GM18861 (cell line): ENCODE data around the gene TAC3.
"Not testable (repeated sequence)": the region's sequence is repeated elsewhere in the genome, so short reads cannot be mapped to it uniquely, and the experiment has no call there.

Source experiments
- ATAC-seq: cut with Tn5 transposase; IDR thresholded peaks from one replicate; pipeline ENCODE4 v1.9.1; 2021; ENCODE audit not compliant: unreplicated experiment

Gene TAC3

DNA sequence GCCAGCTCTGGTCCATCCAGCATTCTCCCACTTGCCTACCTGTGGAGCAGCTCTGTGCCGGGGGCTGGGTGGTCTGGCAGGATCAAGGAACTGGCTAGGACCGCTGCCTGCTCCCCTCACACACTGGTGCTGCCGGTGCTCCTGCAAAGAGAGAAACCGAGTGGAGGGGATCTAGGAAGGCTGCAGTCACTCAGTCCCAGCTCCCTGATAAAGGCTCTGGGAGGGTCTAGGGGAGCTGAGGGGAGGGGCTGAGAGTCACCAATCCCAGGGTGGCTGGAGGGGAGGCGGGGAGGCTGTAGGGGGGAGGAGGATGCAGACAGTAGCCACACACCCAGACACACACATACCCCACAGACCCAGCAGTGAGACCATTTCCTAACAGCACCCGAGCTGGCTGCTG lies at the start of gene TAC3:
Gene TAC3, minus strand, starts transcription at position 182 of the 400 bp plus-strand sequence. CDS start 732 bp downstream, outside the sequence.
- ATAC-seq: no peak

DNA sequence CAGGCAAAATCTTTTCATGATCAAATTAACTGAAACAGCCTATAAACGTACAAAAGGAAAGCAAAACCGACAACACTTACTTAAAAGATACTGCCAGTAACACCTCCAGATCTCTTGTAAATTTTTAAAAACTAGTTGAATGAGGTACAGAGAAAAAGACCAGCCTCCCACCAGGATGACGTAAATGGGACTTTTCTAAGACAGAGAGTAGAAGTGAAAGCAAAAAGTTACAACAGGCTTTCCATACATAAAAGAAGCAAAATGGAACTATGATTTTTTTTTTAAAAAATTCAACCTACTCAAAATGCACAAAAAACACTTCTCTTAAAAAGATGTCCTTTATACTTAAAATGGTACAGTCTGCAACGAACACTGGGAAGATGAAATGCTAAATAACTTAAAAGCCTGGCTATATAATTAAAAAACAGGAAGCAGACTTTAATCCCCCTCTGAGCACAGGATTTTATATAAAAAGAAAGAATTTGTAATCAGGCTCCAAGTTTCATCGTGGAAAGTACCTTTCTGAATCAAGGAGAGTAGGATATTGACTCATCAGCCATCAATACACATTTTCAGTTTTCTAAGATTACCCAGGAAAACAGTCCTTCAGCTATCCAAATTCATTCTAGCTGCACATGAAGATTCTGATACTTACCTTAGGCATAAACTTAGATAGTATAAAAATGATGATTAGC lies 47.8 kb upstream of the TAC3 start:
- ATAC-seq: peak; percentile 71

DNA sequence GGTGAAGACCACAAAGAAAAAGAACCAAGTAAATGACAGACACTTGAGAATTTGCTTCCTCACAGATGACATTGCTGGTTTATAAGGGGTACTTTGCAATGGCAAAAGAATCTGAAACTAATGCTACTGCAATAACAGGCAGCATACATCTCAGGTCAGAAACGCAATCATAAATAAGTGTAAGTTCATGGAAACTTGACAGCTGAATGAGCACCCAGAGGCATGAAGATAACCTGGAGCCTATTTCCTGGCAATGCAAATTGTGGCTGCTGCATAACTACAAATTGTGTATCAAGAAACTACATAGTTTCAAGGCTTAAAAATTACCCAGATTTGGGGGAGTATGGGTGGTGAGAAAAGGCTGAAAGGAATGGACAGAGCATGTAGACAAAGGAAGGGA lies 42.1 kb upstream of the TAC3 start:
- ATAC-seq: peak; percentile 62

DNA sequence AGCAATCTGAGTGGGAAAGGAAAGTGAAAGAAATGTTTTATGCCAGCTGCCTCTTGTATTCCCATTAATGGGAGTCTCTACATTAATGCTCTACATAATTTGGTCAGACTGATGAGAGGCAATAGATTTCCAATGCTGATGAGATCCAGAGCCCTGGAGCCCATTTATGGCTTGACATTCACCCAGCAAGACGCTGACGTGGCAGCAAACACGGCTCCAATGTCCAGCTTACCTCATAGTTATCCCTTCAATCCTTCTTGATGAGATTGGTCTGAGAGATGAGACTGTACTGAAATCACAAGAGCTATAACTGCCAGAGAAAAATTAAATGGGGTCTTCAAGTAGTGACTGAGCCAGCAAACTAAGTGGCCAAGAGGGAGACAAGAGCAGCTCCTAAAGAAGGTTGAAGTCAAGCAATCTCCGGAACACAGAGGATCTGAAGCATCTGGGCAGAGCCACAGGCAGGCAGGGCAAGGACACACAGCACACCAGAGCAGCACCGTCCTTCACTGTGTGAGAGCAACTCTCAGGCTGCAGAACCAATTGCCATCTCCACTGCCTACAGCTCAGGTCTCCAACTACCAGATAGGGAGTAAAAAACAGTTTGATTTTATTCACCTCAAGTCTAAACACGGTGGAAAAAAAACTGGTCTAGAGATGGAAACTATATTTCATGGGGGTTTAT lies 40.9 kb upstream of the TAC3 start:
- no peak for ATAC-seq

DNA sequence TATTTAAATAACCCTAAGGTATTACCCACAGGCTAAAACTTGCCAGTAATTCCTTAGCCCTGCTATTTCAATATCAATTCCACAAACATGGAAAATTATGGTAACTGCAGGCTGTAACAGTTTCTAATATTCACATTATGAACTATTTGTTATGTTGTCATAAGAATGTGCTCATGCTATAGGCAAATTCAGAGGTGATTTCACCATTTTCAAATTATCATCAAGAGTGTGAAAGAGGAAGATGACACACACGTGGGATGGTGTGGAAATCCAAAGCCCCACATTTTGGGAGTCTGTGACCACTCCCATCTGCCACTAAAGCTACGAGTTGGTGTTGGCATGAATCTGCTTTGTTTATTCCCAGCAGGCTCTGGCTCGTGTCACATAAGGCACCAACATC lies 39.5 kb upstream of the TAC3 start:
- ATAC-seq: no peak

DNA sequence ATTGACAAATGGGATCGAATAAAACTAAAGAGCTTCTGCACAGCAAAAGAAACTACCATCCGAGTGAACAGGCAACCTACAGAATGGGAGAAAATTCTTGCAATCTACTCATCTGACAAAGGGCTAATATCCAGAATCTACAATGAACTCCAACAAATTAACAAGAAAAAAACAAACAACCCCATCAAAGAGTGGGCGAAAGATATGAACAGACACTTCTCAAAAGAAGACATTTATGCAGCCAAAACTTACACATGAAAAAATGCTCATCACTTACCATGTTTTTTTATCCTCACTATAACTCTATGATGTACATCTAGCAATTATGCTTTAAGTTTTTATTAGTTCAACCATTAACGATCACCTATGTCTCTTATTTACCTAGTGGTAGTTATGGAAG lies 37.6 kb upstream of the TAC3 start:
- ATAC-seq: not testable (repeated sequence)

DNA sequence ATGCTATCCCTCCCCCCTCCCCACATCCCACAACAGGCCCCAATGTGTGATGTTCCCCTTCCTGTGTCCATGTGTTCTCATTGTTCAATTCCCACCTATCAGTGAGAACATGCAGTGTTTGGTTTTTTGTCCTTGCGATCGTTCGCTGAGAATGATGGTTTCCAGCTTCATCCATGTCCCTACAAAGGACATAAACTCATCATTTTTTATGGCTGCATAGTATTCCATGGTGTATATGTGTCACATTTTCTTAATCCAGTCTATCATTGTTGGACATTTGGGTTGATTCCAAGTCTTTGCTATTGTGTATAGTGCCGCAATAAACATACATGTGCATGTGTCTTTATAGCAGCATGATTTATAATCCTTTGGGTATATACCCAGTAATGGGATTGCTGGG lies 36.8 kb upstream of the TAC3 start:
- not testable (repeated sequence) for ATAC-seq

DNA sequence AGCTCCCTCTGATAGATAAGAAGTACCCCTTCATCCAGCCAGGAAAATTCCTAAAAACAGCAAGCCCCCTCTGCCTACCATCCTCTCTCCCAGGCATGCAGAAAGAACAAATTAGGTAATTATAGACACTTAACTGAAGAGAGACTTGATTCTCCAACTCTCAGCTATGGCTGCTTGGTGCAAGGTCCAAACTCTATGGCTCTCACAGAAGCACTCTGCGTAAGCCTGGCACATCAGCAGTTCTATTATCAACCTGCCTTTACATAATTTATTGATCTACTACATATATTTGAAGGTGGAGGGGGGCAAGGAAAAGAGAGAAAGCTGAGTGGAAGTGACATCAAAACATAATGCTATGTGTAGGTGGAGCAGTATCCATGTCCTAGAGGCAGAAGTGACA lies 34.7 kb upstream of the TAC3 start:
- no peak for ATAC-seq

DNA sequence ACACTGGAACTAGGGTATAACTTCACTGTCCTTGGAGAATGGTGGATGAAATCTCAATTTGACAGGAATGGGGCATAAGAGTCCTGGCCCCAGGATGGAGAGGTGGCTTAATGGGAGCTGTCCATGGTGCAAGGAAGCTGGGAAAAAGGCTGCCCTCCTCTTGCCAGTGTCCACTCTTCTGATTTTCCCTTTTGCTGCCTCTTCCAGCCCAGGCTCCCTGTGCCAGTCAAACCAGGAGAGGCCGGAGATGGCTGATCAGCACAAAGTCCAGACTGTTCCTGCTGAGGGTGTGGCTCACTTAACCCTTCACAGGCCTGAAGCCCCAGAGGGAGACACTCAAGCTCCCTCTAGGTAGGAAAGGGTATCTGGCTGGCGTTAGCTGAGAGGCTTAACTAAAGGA lies 33.6 kb upstream of the TAC3 start, which contains the start of gene MYO1A:
Gene MYO1A, minus strand, starts transcription at position 240 of the 400 bp plus-strand sequence. CDS start 1,806 bp downstream, outside the sequence.
- ATAC-seq: no peak

DNA sequence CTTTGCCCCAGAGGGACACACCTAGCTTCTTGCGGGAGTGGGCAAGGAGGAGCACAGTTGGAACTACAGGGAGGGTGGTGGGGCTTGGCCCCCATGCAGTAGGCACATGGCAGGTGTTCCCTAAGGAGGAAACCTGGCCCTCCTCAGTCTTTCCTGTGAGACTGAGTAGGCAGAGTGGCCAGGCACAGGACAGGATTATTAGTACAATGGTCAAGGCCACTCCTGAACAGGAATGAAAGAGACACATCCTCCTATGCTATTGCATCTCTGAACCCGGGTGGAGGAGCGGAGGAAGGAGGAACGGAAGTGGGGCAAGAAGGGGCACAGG lies 32.8 kb upstream of the TAC3 start:
- no peak for ATAC-seq

DNA sequence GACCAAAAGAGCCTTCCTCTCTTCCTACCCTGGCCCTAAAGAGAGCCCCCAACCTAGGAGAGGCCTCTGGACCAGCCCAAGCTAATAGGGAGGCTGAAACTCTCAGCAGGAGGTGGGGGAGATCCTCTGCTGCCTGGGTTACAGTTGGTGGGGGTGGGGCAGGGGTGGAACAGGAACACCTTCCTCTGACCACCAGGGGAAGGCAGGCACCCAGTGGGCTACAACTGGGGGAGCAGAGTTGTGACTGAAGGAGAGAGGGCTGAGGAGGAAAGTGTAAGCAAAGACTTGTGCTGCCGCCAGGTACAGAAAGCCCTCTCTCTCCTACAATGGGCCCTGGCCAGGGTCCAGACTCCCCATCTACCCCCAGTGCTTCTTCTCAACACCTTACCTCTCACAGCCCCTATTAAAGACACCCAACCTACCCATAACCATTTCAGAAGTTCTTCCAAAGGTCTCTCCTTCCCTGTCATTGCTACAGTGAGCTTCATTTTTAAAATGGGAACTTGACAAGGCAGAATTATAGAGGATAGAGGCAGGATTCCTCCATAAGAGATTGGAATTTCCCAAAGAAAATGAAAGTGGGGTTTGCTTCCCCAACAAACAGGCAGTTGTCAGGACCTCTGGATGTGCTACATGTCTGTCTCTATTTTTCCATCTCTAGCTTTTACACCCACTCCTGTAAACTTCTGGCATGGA lies 32.2 kb upstream of the TAC3 start:
- ATAC-seq: no peak

DNA sequence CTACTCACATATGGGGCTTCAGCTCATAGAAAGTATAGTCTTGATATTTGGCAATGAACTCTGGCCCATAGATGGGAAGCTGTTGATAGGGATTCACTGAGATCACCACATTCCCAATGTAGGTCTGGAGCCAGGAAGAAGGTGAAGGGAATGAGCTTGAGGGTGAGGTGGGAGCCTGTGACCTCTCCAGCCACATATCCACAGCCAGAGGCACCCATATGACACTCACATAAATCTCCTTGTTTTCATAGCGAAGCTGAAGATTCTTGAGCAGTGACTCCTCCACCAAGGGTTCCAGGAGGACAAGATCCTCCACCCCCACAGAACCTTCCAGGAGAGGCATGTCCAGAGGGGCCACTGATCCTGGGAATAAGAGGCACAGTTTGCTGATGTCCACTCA lies 31.7 kb upstream of the TAC3 start:
- ATAC-seq: no peak

DNA sequence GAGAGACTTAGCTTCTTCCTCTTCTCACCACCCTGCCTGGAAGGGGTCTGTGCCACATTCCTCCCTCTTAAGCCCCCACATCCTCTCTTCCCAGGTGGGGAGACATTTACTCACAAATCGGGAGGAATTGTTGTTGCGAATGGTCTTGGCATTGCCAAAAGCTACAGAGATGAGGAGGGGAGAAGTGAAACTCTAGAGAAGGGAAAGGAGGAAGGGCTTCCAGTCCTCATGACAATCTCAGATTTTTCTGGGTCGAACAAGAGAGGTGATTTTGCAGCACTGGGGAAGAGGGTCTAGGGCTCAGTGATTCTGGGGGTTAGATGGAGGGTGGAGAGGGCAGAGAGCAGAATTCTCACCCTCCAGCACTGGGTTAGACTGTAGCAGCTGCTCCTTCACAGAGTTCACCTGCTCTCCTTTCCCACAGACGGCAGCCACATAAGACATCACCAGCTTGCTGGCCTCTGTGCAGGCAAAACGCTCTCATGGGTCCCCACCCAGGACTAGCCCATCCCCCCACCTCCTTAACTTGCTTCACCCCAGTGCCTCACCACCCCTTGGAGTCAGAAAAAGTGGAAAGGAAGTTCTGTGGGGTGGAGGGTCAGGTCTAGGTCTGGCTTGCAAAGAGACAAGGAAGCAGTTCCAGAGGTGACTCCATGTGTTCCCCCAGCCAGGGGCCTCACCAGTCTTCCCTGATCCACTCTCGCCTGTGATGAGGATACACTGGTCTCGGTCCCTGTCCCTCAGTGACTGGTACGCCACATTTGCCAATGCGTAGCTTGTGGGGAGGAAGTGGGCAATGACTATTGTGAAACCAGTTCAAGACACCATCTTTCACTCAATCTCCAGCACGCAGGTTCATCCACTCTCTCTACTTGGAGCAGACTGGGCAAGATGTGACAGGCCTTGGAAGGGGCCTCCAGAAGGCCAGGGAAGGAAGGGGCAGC lies 30.9 kb upstream of the TAC3 start:
- no peak for ATAC-seq

DNA sequence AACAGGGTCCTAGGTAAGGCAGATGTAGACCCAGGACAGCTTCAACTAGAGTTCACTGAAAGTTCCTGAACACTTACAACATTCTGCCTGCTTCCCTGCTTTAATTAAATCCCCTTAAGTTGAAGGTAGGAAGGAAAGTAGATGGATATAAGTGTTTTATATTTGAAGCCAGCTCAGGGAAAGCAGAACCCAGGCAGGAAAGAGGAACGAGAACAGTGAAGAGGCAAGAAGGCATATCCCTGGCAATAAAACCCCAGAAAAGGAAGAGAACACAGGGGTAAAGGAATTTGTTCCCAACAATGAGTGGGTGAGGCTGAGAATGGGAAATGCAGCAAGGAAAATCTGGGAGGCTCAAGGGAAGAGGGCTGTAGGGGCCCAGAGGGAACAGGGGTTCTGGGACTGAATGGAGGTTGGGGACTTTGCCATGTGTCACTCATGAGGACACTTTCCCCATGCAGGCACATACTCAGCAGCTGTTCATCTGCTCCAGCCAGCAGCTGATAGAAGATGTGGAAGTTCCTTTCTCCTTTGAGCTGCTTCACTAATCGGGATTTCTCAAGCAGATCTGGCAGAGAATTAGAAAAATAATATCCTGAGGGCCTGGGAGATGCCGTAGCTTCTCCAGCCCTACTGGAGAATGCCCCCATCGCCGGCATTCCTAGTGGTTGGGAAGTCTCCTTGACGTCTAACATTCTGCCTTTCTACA lies 29.9 kb upstream of the TAC3 start:
- no peak for ATAC-seq

DNA sequence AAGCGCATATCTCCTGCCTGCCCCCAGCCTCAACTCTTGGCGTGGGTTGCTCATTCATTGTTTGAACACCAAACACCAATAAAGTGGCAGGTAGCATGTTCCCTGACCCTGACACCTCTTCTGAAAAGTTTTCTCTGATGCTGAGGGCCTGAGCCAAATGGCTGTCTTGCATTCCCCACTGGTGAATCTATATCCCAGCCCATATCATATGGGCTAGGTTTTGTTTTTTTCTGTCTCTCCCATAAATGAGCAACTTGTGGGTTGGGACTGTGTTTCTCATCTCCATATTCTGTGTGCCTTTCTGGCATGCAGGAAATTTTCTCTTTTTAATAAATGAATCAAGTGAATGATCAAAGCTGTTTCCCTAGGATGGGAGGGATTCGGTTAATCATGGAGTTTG lies 28.6 kb upstream of the TAC3 start:
- ATAC-seq: no peak

DNA sequence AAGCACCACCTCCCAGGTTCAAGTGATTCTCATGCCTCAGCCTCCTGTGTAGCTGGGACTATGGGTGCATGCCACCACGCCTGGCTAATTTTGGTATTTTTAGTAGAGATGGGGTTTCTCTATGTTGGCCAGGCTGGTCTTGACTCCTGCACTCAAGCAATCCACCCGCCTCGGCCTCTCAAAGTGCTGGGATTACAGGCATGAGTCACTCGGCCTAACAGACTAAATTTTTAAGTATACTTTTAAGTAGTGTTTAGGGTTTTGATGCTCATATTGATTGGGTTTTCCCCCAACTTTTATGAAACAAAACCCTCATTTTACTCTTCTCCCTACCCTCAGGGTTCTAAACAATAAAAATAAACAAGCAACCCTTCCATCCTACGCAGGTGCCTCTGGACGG lies 28.1 kb upstream of the TAC3 start:
- no peak for ATAC-seq

DNA sequence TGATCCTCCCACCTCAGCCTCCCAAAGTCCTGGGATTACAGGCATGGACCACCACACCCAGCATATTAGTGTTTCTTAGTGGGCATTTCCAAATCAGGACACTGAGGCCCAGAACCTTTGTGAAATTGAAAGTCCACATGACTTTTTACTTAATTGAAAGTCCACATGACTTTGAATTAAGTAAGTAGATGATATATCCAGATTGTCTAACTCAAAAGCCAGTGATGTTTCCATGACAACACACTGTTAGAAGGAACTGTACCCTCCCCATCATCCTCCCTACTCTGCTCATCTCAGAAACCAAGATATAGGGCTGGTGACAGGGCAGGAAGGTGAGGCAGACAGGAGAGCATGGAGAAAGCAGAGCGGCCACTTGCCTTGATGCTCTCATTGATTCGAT lies 26.4 kb upstream of the TAC3 start:
- no peak for ATAC-seq

DNA sequence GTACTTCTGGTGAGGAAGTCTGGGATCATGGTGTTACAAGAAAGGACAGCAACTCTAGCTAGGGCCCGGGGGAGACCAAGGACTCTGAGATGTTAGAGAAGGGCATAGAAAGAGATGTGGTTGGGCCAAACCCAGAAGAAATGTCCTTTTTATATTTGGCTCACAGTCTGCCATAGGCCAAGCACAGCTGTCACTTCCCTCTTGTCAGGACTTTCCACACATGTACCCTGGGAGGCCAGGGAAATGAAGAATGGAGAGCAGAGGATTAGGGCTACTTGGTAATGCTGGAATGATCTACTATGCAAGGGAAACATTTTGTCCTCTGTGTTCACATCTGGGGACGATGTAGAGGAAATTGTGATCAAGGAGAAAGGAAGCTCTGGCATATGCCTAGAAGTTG lies 24.4 kb upstream of the TAC3 start:
- ATAC-seq: no peak

DNA sequence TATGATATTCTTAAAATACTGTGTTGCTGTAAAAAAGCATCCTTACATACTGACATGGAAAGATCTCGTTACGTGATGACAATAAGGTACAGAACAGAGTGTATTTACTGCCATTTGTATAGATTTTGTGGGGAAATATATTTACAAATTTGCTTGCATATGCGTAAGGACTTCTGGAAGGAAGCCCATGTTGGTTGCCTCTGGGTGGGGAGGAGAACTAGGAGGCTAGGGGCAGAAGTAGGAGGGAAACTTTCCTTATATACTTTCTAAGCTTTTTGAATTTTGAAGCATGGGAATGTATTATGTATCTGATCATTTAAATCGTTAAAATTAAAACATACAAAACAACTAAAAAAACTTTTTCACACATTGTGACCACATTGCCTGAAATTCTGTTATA lies 23.9 kb upstream of the TAC3 start:
- no peak for ATAC-seq

DNA sequence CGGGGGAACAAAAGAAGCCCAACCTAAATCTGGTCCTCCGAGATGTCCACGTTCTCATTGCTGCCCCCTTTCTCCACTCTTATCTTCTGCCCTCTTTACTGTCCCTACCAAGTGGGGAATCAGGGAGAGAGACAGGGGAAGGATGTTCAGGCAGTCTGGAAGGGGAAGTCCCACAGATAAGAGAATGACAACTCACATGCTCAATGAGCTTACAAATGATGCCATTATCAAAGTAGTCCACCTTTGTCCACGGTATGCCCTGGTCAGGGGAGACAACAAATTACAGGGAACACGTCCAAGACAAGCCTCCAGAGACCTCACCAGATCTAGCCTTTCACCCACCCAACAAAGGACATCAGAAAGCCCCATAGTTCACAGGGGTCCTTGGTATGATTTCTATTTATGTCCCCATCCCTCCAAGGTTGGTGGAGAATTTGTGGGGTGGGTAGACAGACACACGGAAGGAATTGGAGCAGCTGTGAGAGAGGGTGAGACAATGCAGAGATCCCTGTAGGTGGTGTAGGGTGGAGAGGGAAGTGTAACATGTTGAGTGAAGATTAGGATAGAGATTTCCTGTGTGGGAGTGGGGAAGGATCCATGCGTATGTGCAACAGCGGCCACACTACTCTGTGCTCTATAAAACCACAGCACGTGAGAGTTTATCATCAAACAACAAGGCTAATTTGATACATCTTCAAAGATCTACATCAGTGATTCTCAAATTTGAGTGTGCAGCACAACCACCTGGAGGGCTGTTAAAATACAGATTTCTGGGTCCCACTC lies 22.9 kb upstream of the TAC3 start:
- no peak for ATAC-seq
